Activated naive CD8-positive, alpha-beta T cell treated with anti-CD3 and anti-CD28 coated beads for 36 hours (primary cell): ENCODE measurements around the gene CCDC14. TPM values are rescaled to one million over a fixed set of nuclear protein-coding genes. Genes with fewer than 3 reads are reported as not detected.

Source experiments
- DNase-seq: peaks from one replicate; pipeline ENCODE4 v3.0.0; 2021
- H3K27ac Mint-ChIP-seq: one replicate; pipeline ENCODE4 v1.8.0; 2022; ENCODE audit warnings: mild to moderate bottlenecking, moderate library complexity, mixed read lengths
- H3K27me3 Mint-ChIP-seq: one replicate; pipeline ENCODE4 v1.8.0; 2022; ENCODE audit warnings: mild to moderate bottlenecking, mixed read lengths
- H3K36me3 Mint-ChIP-seq: one replicate; pipeline ENCODE4 v1.8.0; 2021; ENCODE audit warnings: mild to moderate bottlenecking, mixed read lengths
- H3K4me1 Mint-ChIP-seq: one replicate; pipeline ENCODE4 v1.8.0; 2021; ENCODE audit warnings: mixed read lengths
- H3K4me3 Mint-ChIP-seq: one replicate; pipeline ENCODE4 v1.8.0; 2022; ENCODE audit warnings: mild to moderate bottlenecking, moderate library complexity, mixed read lengths
- H3K9me3 Mint-ChIP-seq: one replicate; pipeline ENCODE4 v1.8.0; 2022; ENCODE audit warnings: mixed read lengths
- total RNA-seq, 2 experiments: library from RNA; stranded (reverse); gene quantifications; one replicate each; pipeline ENCODE4 v1.2.3, GENCODE V29; 2021

The CCDC14 gene
- total RNA-seq, 2 experiments from 2014 or later: 36.3 to 40.5 TPM

DNA sequence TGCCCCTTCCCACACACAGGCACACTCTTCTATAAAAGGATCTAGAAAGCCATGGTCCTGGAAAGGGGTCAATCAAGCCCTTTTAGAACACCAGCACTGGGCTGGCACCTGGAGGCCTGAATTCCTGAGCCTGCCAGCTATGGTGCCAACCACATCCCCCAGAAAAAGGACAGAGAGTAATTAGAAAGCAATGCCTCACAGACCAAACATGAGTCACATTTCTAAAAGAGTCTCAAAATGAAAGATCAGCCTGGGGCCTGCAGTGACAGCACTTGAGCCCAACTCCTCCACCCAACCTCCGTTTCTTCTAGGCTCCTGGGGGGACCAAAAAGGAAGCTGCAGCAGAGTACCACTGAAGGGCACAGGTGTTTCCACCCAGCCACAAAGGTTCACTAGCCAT is 91.0 kb downstream of the CCDC14 start:
- no peaks in the 10 kb centered on the region for H3K9me3 Mint-ChIP-seq
- peaks cover 6% of the 10 kb centered on the region for H3K27me3 Mint-ChIP-seq
- no peak overlapping the region for H3K27ac Mint-ChIP-seq
- no peaks in the 10 kb centered on the region for H3K36me3 Mint-ChIP-seq
- no peak overlapping the region for H3K4me3 Mint-ChIP-seq
- no peaks in the 10 kb centered on the region for H3K4me1 Mint-ChIP-seq
- no peak for DNase-seq

DNA sequence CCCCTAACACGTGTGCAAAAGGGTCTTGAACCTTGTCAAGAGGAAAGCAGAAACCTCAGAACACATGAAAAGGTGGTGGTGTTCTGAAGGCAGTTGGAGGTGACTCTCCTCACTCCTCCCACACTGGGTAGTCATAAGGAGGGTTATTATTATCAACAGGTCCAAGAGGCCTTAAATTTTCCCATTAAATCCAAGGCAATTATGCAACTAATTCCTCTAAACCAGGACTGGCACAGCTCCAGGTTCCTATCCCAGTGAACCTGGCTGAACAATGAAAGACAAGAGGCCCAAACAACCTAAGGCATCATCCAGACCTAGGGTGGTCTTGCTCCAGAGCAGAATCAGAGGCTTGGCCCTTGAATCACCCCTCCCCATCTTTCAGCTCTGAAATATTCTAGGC is 91.9 kb downstream of the CCDC14 start:
- no peaks in the 10 kb centered on the region for H3K36me3 Mint-ChIP-seq
- no peak overlapping the region for H3K4me3 Mint-ChIP-seq
- DNase-seq: no peak
- no peak overlapping the region for H3K27ac Mint-ChIP-seq
- H3K27me3 Mint-ChIP-seq: peaks cover 6% of the 10 kb centered on the region
- no peaks in the 10 kb centered on the region for H3K9me3 Mint-ChIP-seq
- H3K4me1 Mint-ChIP-seq: no peaks in the 10 kb centered on the region

DNA sequence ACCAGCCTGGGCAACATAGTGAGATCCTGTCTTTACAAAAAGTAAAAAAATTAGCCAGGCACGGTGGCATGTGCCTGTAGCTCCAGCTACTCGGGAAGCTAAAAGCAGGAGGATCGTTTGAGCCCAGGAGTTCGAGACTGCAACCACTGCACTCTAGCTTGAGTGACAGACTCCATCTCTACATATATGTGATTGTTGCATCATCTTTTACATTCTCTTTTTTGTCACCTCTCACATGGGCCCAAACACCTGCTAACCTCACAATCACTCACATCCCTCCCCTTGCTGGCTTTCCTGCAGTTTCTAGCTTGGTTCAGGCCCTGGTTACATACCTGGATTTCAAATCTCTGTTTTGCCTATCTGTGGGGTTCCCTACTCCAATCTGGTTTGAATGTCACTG is 96.3 kb downstream of the CCDC14 start:
- Mint-ChIP-seq H3K27me3 (peaks cover 4% of the 10 kb centered on the region), H3K9me3 (no peaks in the 10 kb centered on the region), H3K36me3 (no peaks in the 10 kb centered on the region), H3K4me3 (no peak overlapping the region), H3K27ac (no peak overlapping the region), H3K4me1 (no peaks in the 10 kb centered on the region)
- no peak for DNase-seq

Other genes with a start within 250 kb of the CCDC14 start
- gene MYLK, start 76.9 kb downstream of the CCDC14 start, total RNA-seq: not detected
- not detected for gene ROPN1, start 30.9 kb upstream of the CCDC14 start, total RNA-seq
- 1 to 10 TPM; 5.9 to 6.9 TPM for gene KALRN, start 72.1 kb upstream of the CCDC14 start, total RNA-seq